ENCODE measurements around the gene SETD1A.

GRCh38 chr16:30928390-30928789 lies 29.2 kb upstream of the SETD1A start:
- TF ChIP-seq ZNF274 (IDR thresholded peaks at IDR 0.05; ENCODE audit: low read depth, low read length) (no peak), YY1 (IDR thresholded peaks at IDR 0.05; ENCODE audit: insufficient read depth, insufficient read length) (no peak), SUZ12 (IDR thresholded peaks at IDR 0.05; ENCODE audit: extremely low read depth, insufficient read depth, insufficient read length) (no peak)
